SU-DHL-6 (cell line): ENCODE results near the gene APOC4.

Experiments used
- H2AFZ ChIP-seq: fragments of 200-600 bp; sonication (generic); 2 replicates; pipeline ENCODE4 v1.6.1; 2014; ENCODE audit warnings: low read depth, mild to moderate bottlenecking, moderate library complexity, mixed read lengths, antibody characterized with exemption, low read length; ENCODE audit not compliant: severe bottlenecking
- H3F3A ChIP-seq: fragments of 200-600 bp; shearing (Covaris generic); 2 replicates; pipeline ENCODE4 v1.6.0; 2016; ENCODE audit warnings: antibody characterized with exemption, mild to moderate bottlenecking; ENCODE audit not compliant: insufficient read depth
- H3K27ac ChIP-seq: fragments of 200-600 bp; sonication (generic); 2 replicates; pipeline ENCODE4 v1.5.1; 2016; ENCODE audit warnings: low read depth, mild to moderate bottlenecking, low read length, moderate library complexity, mixed read lengths
- H3K27me3 ChIP-seq: fragments of 200-600 bp; sonication (generic), shearing (Covaris generic); 2 replicates; pipeline ENCODE4 v1.6.0; 2014; ENCODE audit warnings: mild to moderate bottlenecking, low read length
- H3K36me3 ChIP-seq: fragments of 200-600 bp; sonication (generic); 2 replicates; pipeline ENCODE4 v1.6.1; 2014; ENCODE audit warnings: mild to moderate bottlenecking, low read length, mixed read lengths
- H3K4me2 ChIP-seq: fragments of 300-600, 200-600 bp; shearing (Covaris generic), sonication (generic); 2 replicates; pipeline ENCODE4 v1.6.0; 2014; ENCODE audit warnings: low read length, low read depth, mild to moderate bottlenecking; ENCODE audit not compliant: poor library complexity, severe bottlenecking
- H3K4me3 ChIP-seq: fragments of 200-600 bp; sonication (generic); 2 replicates; pipeline ENCODE4 v1.5.1; 2014; ENCODE audit warnings: antibody characterized with exemption, low read length, mild to moderate bottlenecking, mixed read lengths; ENCODE audit not compliant: insufficient read depth, poor library complexity, severe bottlenecking
- H3K79me2 ChIP-seq: fragments of 200-600 bp; sonication (generic); 2 replicates; pipeline ENCODE4 v1.6.1; 2014; ENCODE audit warnings: mild to moderate bottlenecking, low read length, moderate library complexity; ENCODE audit not compliant: insufficient read depth
- H3K9ac ChIP-seq: fragments of 200-600 bp; sonication (generic); 2 replicates; pipeline ENCODE4 v1.7.0; 2014; ENCODE audit warnings: mild to moderate bottlenecking, low read length
- H3K9me2 ChIP-seq: fragments of 200-600 bp; sonication (generic); replicated peaks from 2 replicates; pipeline ENCODE4 v1.6.1; 2014; ENCODE audit warnings: low read length; ENCODE audit not compliant: insufficient read depth
- H3K9me3 ChIP-seq: fragments of 200-600 bp; sonication (generic); 2 replicates; pipeline ENCODE4 v1.6.1; 2014; ENCODE audit warnings: low read length, mixed read lengths; ENCODE audit not compliant: insufficient read depth
- H4K20me1 ChIP-seq: fragments of 200-600 bp; sonication (generic); 2 replicates; pipeline ENCODE4 v1.6.1; 2014; ENCODE audit warnings: low read depth, mild to moderate bottlenecking, antibody characterized with exemption, low read length, moderate library complexity, mixed read lengths
- CTCF ChIP-seq: fragments of 200-600 bp; sonication (generic); IDR thresholded peaks from one replicate; pipeline ENCODE4 v1.5.1; 2017; ENCODE audit warnings: antibody characterized with exemption, mild to moderate bottlenecking, low read length, moderate library complexity; ENCODE audit not compliant: insufficient read depth, poor library complexity, severe bottlenecking
- EZH2phosphoT487 ChIP-seq: fragments of 200-600 bp; sonication (generic), shearing (Covaris generic); conservative IDR thresholded peaks from 2 replicates; pipeline ENCODE4 v1.6.1; 2018; ENCODE audit warnings: mild to moderate bottlenecking, antibody characterized with exemption, low read length, moderate library complexity, mixed read lengths

APOC4 gene

GRCh38 chr19:44975444-44975843 lies 33.4 kb downstream of the APOC4 start:
- TF ChIP-seq CTCF, result no peak
- no peak for TF ChIP-seq EZH2phosphoT487
- Histone ChIP-seq H3F3A (no peaks in the 10 kb centered on the region), H3K36me3 (peaks cover 13% of the 10 kb centered on the region; the same call in 1 of the 2 replicates)

GRCh38 chr19:44984005-44984404 lies 42.0 kb downstream of the APOC4 start:
- H3F3A ChIP-seq, result no peaks in the 10 kb centered on the region
- H3K9me3 ChIP-seq, result no peaks in the 10 kb centered on the region
- H4K20me1 ChIP-seq, result no peaks in the 10 kb centered on the region
- H3K27me3 ChIP-seq, result no peaks in the 10 kb centered on the region
- H3K4me2 ChIP-seq, result no peak overlapping the region
- no peaks in the 10 kb centered on the region for H3K9me2 ChIP-seq
- no peak overlapping the region for H3K4me3 ChIP-seq
- H3K9ac ChIP-seq, result no peak overlapping the region
- no peaks in the 10 kb centered on the region for H3K36me3 ChIP-seq
- no peak overlapping the region for H2AFZ ChIP-seq
- no peaks in the 10 kb centered on the region for H3K79me2 ChIP-seq
- no peak overlapping the region for H3K27ac ChIP-seq
- TF ChIP-seq CTCF (no peak), EZH2phosphoT487 (no peak)

More at GRCh38 chr19:44975444-44975843, 33.4 kb downstream of the APOC4 start:
- Histone ChIP-seq H3K4me3 (no peak overlapping the region), H3K4me2 (no peak overlapping the region), H3K9me2 (no peaks in the 10 kb centered on the region), H3K27me3 (no peaks in the 10 kb centered on the region), H3K9me3 (no peaks in the 10 kb centered on the region), H3K9ac (no peak overlapping the region), H3K79me2 (0 out of 2 replicates have a peak, but pooled peaks cover 4% of the 10 kb centered on the region), H2AFZ (no peak overlapping the region), H4K20me1 (no peaks in the 10 kb centered on the region), H3K27ac (no peak overlapping the region)

- Histone ChIP-seq H4K20me1 (no peaks in the 10 kb centered on the region), H3K27me3 (no peaks in the 10 kb centered on the region), H3K4me3 (no peak overlapping the region), H2AFZ (no peak overlapping the region), H3K9me3 (no peaks in the 10 kb centered on the region), H3K9me2 (no peaks in the 10 kb centered on the region), H3K9ac (no peak overlapping the region), H3F3A (no peaks in the 10 kb centered on the region), H3K79me2 (no peaks in the 10 kb centered on the region), H3K4me2 (no peak overlapping the region), H3K27ac (no peak overlapping the region), H3K36me3 (no peaks in the 10 kb centered on the region)
- TF ChIP-seq EZH2phosphoT487, result no peak
- no peak for TF ChIP-seq CTCF
Measured at GRCh38 chr19:44985445-44985844, 43.4 kb downstream of the APOC4 start.

- no peak overlapping the region for H3K27ac ChIP-seq
- H3K4me2 ChIP-seq, result no peak overlapping the region
- H3K9me3 ChIP-seq, result no peaks in the 10 kb centered on the region
- H3F3A ChIP-seq, result no peaks in the 10 kb centered on the region
- no peaks in the 10 kb centered on the region for H4K20me1 ChIP-seq
- H3K36me3 ChIP-seq, result no peaks in the 10 kb centered on the region
- TF ChIP-seq CTCF (no peak), EZH2phosphoT487 (no peak)
- no peaks in the 10 kb centered on the region for H3K9me2 ChIP-seq
- no peaks in the 10 kb centered on the region for H3K27me3 ChIP-seq
- H3K4me3 ChIP-seq, result no peak overlapping the region
- no peaks in the 10 kb centered on the region for H3K79me2 ChIP-seq
- no peak overlapping the region for H3K9ac ChIP-seq
- H2AFZ ChIP-seq, result no peak overlapping the region
Measured at GRCh38 chr19:44986389-44986788, 44.4 kb downstream of the APOC4 start.
